Breast epithelium (tissue), 3 donors: ENCODE data around the gene SHISA8.

ENCODE experiments used
- POLR2A ChIP-seq: fragments of 450-650 bp; IDR thresholded peaks from one replicate; pipeline ENCODE4 v1.6.1; 2016; ENCODE audit warnings: antibody characterized with exemption, mild to moderate bottlenecking, moderate library complexity
- TF ChIP-seq, protein P1 (sequence below), 3 donors: fragments of 450-650 bp; IDR thresholded peaks; one replicate each; pipeline ENCODE4 v1.5.1; 2016 to 2017; ENCODE audit warnings: antibody characterized with exemption in 3 of 3, mild to moderate bottlenecking in 3 of 3, moderate library complexity in 3 of 3

DNA sequence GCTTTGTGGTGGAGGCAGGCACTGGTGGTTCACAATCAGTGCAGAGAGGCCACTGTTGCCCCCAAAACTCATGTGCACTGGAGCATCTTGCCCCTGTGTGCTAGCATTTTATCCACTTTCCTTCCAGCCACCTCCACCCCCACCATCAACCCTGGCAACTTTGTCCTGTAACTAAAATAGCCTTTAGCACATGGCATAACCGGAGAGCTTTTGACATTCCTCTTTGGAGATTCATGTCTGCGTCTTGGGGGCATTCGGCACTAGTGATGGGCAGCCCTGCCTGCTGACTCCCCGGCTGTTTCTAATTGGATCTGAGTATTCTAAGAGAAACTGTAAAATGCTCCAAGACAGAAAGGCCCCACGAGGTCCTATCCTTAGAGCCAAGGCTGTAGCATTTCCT is 15.8 kb downstream of the SHISA8 start:
- TF ChIP-seq, protein P1, sequence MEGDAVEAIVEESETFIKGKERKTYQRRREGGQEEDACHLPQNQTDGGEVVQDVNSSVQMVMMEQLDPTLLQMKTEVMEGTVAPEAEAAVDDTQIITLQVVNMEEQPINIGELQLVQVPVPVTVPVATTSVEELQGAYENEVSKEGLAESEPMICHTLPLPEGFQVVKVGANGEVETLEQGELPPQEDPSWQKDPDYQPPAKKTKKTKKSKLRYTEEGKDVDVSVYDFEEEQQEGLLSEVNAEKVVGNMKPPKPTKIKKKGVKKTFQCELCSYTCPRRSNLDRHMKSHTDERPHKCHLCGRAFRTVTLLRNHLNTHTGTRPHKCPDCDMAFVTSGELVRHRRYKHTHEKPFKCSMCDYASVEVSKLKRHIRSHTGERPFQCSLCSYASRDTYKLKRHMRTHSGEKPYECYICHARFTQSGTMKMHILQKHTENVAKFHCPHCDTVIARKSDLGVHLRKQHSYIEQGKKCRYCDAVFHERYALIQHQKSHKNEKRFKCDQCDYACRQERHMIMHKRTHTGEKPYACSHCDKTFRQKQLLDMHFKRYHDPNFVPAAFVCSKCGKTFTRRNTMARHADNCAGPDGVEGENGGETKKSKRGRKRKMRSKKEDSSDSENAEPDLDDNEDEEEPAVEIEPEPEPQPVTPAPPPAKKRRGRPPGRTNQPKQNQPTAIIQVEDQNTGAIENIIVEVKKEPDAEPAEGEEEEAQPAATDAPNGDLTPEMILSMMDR (IDR thresholded peaks at IDR 0.05): no peak
- TF ChIP-seq POLR2A: no peak
